B cell (primary cell): ENCODE data around the gene PLVAP. TPM values are rescaled to one million over a fixed set of nuclear protein-coding genes. Genes with fewer than 3 reads are reported as not detected.

Experiments
- ATAC-seq: fragments of 200-7000 bp; cut with Tn5 transposase; one replicate; pipeline ENCODE4 v1.10.0; 2021; ENCODE audit warnings: low read depth, mild to moderate bottlenecking, moderate number of reproducible peaks, moderate library complexity
- CTCF ChIA-PET: fragments of 350-600 bp; sonication (Branson Sonifier 250); formaldehyde crosslinking; loops from one replicate; lab custom pipeline; 2021; ENCODE audit warnings: antibody characterized with exemption, inconsistent platforms; lab: Charles Lee
- POLR2A ChIA-PET: fragments of 350-600 bp; sonication (Branson Sonifier 250); formaldehyde crosslinking; loops from one replicate; lab custom pipeline; 2021; ENCODE audit warnings: antibody characterized with exemption; lab: Charles Lee
- DNase-seq: peaks from one replicate; pipeline ENCODE4 v3.0.0; 2013
- H2AFZ ChIP-seq: 2 replicates; pipeline ENCODE4 v1.6.1; 2012; ENCODE audit warnings: mild to moderate bottlenecking, low read depth, low read length; ENCODE audit not compliant: insufficient read depth, poor library complexity, severe bottlenecking
- H3K27ac ChIP-seq, 2 donors: 1 replicate in 1 of 2; 2 replicates in 1 of 2; pipeline ENCODE4 v1.5.1; 2012 to 2013; ENCODE audit warnings: low read length in 2 of 2, mild to moderate bottlenecking in 2 of 2, moderate library complexity in 1 of 2
- H3K27me3 ChIP-seq, 4 experiments: fragments of 200-600 bp in 1 of 4; sonication (generic) in 1 of 4; replicated peaks in 1 of 4; 1 replicate in 2 of 4; 2 replicates in 2 of 4; pipeline versions ENCODE4 v1.6.1 to v1.7.0; 2013 to 2016; ENCODE audit warnings: low read length in 3 of 4, mild to moderate bottlenecking in 2 of 4, mixed read lengths in 1 of 4, moderate library complexity in 1 of 4; ENCODE audit not compliant: insufficient read depth in 4 of 4, control insufficient read depth in 3 of 4; ENCODE audit errors: control extremely low read depth in 1 of 4
- H3K36me3 ChIP-seq, 2 experiments: replicated peaks in 1 of 2; 1 replicate in 1 of 2; 2 replicates in 1 of 2; pipeline versions ENCODE4 v1.6.1 to v1.7.1; 2013; ENCODE audit warnings: low read length in 1 of 2; ENCODE audit not compliant: insufficient read depth in 2 of 2, control insufficient read depth in 1 of 2; ENCODE audit errors: control extremely low read depth in 1 of 2, extremely low read depth in 1 of 2
- H3K4me1 ChIP-seq, 2 donors: fragments of 200-600 bp in 1 of 2; sonication (generic) in 1 of 2; 1 replicate in 1 of 2; 2 replicates in 1 of 2; pipeline versions ENCODE4 v1.5.1 to v1.6.1; 2013 to 2017; ENCODE audit warnings: low read length in 2 of 2; ENCODE audit not compliant: control insufficient read depth in 2 of 2, insufficient read depth in 2 of 2
- H3K4me2 ChIP-seq: replicated peaks from 2 replicates; pipeline ENCODE3; 2012; ENCODE audit warnings: mild to moderate bottlenecking, low read depth, low read length; ENCODE audit not compliant: poor library complexity, severe bottlenecking
- H3K4me3 ChIP-seq, 5 experiments: fragments of 200-600 bp in 1 of 5; sonication (generic) in 1 of 5; 1 replicate in 3 of 5; 2 replicates in 2 of 5; pipeline versions ENCODE4 v1.5.1 to v1.7.0; 2011 to 2016; ENCODE audit warnings: low read length in 4 of 5, mild to moderate bottlenecking in 4 of 5, low read depth in 2 of 5, control low read depth in 1 of 5, moderate library complexity in 1 of 5; ENCODE audit not compliant: insufficient read depth in 1 of 5; ENCODE audit errors: control extremely low read depth in 1 of 5, extremely low read depth in 1 of 5
- H3K79me2 ChIP-seq: fragments of 200-600 bp; sonication (generic); one replicate; pipeline ENCODE4 v1.6.0; 2016; ENCODE audit warnings: low read length; ENCODE audit not compliant: control insufficient read depth, insufficient read depth
- H3K9ac ChIP-seq: fragments of 200-600 bp; sonication (generic); 2 replicates; pipeline ENCODE4 v1.6.1; 2017; ENCODE audit warnings: mild to moderate bottlenecking, low read length, moderate library complexity
- H3K9me3 ChIP-seq, 3 donors: one replicate each; pipeline versions ENCODE4 v1.6.1 to v1.7.1; 2013; ENCODE audit warnings: low read length in 2 of 3; ENCODE audit not compliant: control insufficient read depth in 2 of 3, insufficient read depth in 1 of 3; ENCODE audit errors: control extremely low read depth in 1 of 3
- H4K20me1 ChIP-seq: 2 replicates; pipeline ENCODE4 v1.6.0; 2012; ENCODE audit warnings: mild to moderate bottlenecking, low read length; ENCODE audit not compliant: insufficient read depth, control insufficient read depth, poor library complexity, severe bottlenecking
- H3K27ac Mint-ChIP-seq: one replicate; pipeline ENCODE4 v1.8.0; 2021; ENCODE audit warnings: mixed read lengths
- H3K27me3 Mint-ChIP-seq: one replicate; pipeline ENCODE4 v1.8.0; 2021; ENCODE audit warnings: mixed read lengths
- H3K4me1 Mint-ChIP-seq: one replicate; pipeline ENCODE4 v1.8.0; 2021; ENCODE audit warnings: mixed read lengths
- H3K4me3 Mint-ChIP-seq: one replicate; pipeline ENCODE4 v1.8.0; 2021; ENCODE audit warnings: mixed read lengths
- H3K9me3 Mint-ChIP-seq: one replicate; pipeline ENCODE4 v1.8.0; 2022; ENCODE audit warnings: mixed read lengths; ENCODE audit not compliant: insufficient read depth
- CTCF ChIP-seq: fragments of 200-600 bp; IDR thresholded peaks from one replicate; pipeline ENCODE4 v1.8.0; 2022; ENCODE audit warnings: antibody characterized with exemption, mild to moderate bottlenecking
- EZH2 ChIP-seq: IDR thresholded peaks from 2 replicates; pipeline ENCODE4 v1.6.1; 2012; ENCODE audit warnings: borderline replicate concordance, low read depth, mild to moderate bottlenecking, moderate library complexity, low read length; ENCODE audit not compliant: insufficient read depth, poor library complexity, severe bottlenecking
- WGBS: methylation state at CpG from one replicate; pipeline ENCODE4 v1.1.5; 2013; ENCODE audit warnings: missing lambda C conversion rate; ENCODE audit not compliant: insufficient coverage; 5-methylcytosine and 5-hydroxymethylcytosine counted together
- intact Hi-C: fragments of 100-400 bp; cut with micrococcal nuclease; formaldehyde crosslinking; loops from one replicate; pipeline ENCODE4 v1.10.0; 2022
- polyA plus RNA-seq: library from polyadenylated mRNA; depleted of rRNA; stranded (reverse); fragments of >200 nt; gene quantifications from 2 replicates; pipeline ENCODE4 v1.2.3, GENCODE V29; 2012
- total RNA-seq, 2 donors: library from RNA; stranded (reverse); fragments of 120-200 nt in 1 of 2; gene quantifications; 1 replicate in 1 of 2; 2 replicates in 1 of 2; pipeline versions ENCODE4 v1.2.3 to v1.2.4, GENCODE V29; 2013 to 2022

The PLVAP gene
- total and polyA plus RNA-seq, 2 donors (not counting 1 experiment from before 2014, with no cell fraction given), result 0.06 TPM; not detected in 1

GRCh38 chr19:17378271-17378670 lies 1.1 kb upstream of the PLVAP start:
- no peak for ATAC-seq

More at GRCh38 chr19:17378271-17378670, 1.1 kb upstream of the PLVAP start:
- H3K9me3 Mint-ChIP-seq, result no peaks in the 10 kb centered on the region
- H3K4me3 Mint-ChIP-seq, result no peak overlapping the region
- Histone ChIP-seq H3K27me3 (peaks cover 0 to 29% (median 5%) of the 10 kb centered on the region in 4 experiments), H2AFZ (no peak overlapping the region), H3K27ac (no peak overlapping the region), H3K36me3 (no peaks in the 10 kb centered on the region), H3K9me3 (peaks cover 0 to 14% (median 4%) of the 10 kb centered on the region in 3 donors), H3K79me2 (no peaks in the 10 kb centered on the region), H3K4me2 (no peak overlapping the region), H4K20me1 (no peaks in the 10 kb centered on the region), H3K4me3 (no peak overlapping the region), H3K9ac (no peak overlapping the region), H3K4me1 (peaks cover 26 to 37% of the 10 kb centered on the region in 2 donors)
- peaks cover 22% of the 10 kb centered on the region for H3K4me1 Mint-ChIP-seq
- peaks cover 15% of the 10 kb centered on the region for H3K27me3 Mint-ChIP-seq
- WGBS, result 34% methylated on average over 6 of the region's 13 CpGs
- no peak overlapping the region for H3K27ac Mint-ChIP-seq
- ChIA-PET CTCF (interaction anchor here (4.6 kb wide), 1 partner anchor 8 kb away, joined by 23 read pairs; no protein-coding TSS in a partner anchor), POLR2A (no interaction called here)
- intact Hi-C loops, result no loop called here
- TF ChIP-seq EZH2 (no peak), CTCF (no peak)
- no peak for DNase-seq
